Breast epithelium (tissue), 3 donors: ENCODE results near the gene TIAM2.

Experiments
- CTCF ChIP-seq, 3 donors: fragments of 450-650 bp; IDR thresholded peaks; one replicate each; pipeline ENCODE4 v1.5.1; 2016 to 2017; ENCODE audit warnings: antibody characterized with exemption in 3 of 3, mild to moderate bottlenecking in 3 of 3, moderate library complexity in 3 of 3
- POLR2A ChIP-seq: fragments of 450-650 bp; IDR thresholded peaks from one replicate; pipeline ENCODE4 v1.6.1; 2016; ENCODE audit warnings: antibody characterized with exemption, mild to moderate bottlenecking, moderate library complexity
- POLR2AphosphoS5 ChIP-seq, 3 donors: sonication (generic); formaldehyde crosslinking; IDR thresholded peaks; one replicate each; pipeline ENCODE4 v1.6.1; 2017; ENCODE audit warnings: antibody characterized with exemption in 3 of 3

GRCh38 chr6:155122199-155122950, 127.3 kb downstream of the TIAM2 start:
- TF ChIP-seq CTCF (IDR thresholded peaks at IDR 0.05): no peak
- TF ChIP-seq POLR2AphosphoS5 (IDR thresholded peaks at IDR 0.05): no peak
- TF ChIP-seq POLR2A: no peak
